Left lung (tissue), 10 donors: ENCODE results near the gene IGSF3. TPM values are rescaled to one million over a fixed set of nuclear protein-coding genes. Genes with fewer than 3 reads are reported as not detected.

Experiments used
- ATAC-seq: fragments of 200-7000 bp; cut with Tn5 transposase; one replicate; pipeline ENCODE4 v1.9.1; 2020; ENCODE audit warnings: moderate library complexity
- DNase-seq, 4 donors: peaks; one replicate each; pipeline ENCODE4 v3.0.0-alpha.2; 2013 to 2020
- H3K27ac ChIP-seq, 2 donors: fragments of 200-600 bp; sonication (generic) in 1 of 2; one replicate each; pipeline versions ENCODE4 v1.5.0 to v1.8.0; 2020 to 2021
- H3K27me3 ChIP-seq, 2 donors: fragments of 200-600 bp; sonication (generic) in 1 of 2; one replicate each; pipeline versions ENCODE4 v1.5.0 to v1.8.0; 2020 to 2021
- H3K36me3 ChIP-seq, 2 donors: fragments of 200-600 bp; sonication (generic) in 1 of 2; one replicate each; pipeline versions ENCODE4 v1.5.0 to v1.8.0; 2020 to 2021
- H3K4me1 ChIP-seq, 2 donors: fragments of 200-600 bp; one replicate each; pipeline ENCODE4 v1.8.0; 2021
- H3K4me3 ChIP-seq, 2 donors: fragments of 200-600 bp; sonication (generic) in 1 of 2; one replicate each; pipeline versions ENCODE4 v1.5.0 to v1.8.0; 2020 to 2021; ENCODE audit warnings: mild to moderate bottlenecking in 1 of 2
- H3K9me3 ChIP-seq, 2 donors: fragments of 200-600 bp; sonication (generic) in 1 of 2; one replicate each; pipeline versions ENCODE4 v1.5.0 to v1.8.0; 2020 to 2021
- CTCF ChIP-seq, 2 donors: fragments of 200-600 bp; sonication (generic) in 1 of 2; IDR thresholded peaks; one replicate each; pipeline versions ENCODE4 v1.5.0 to v1.8.0; 2021; ENCODE audit warnings: antibody characterized with exemption in 2 of 2
- intact Hi-C, 2 donors: fragments of 100-400 bp; cut with DNase I; formaldehyde crosslinking; loops; one replicate each; pipeline versions ENCODE4 v1.11.2 to v1.14.2; 2022
- polyA plus RNA-seq, 6 donors: library from polyadenylated mRNA; unstranded; fragments of 120-200 nt; gene quantifications; one replicate each; pipeline ENCODE4 v1.2.1, GENCODE V29; 2013; ENCODE audit not compliant: insufficient read length in 6 of 6
- total RNA-seq, 2 donors: library from RNA; stranded (reverse); fragmentation: NEBNext Ultra II Directional; extraction: Animal tissue kit (Norgen Biotek cat#: 25700); gene quantifications; one replicate each; pipeline ENCODE4 v1.2.1, GENCODE V29; 2021
- donor health status: DM: no; HTN: yes; CAD: no.
- donor health status: DM: no; HTN: no; CAD: no.

IGSF3 gene
- total and polyA plus RNA-seq, 8 donors: 12.6 to 52.4 (median 48.5) TPM

GRCh38 chr1:116690396-116690848 lies 22.9 kb upstream of the IGSF3 start:
- no peaks in the 10 kb centered on the region for H3K9me3 ChIP-seq
- no peak overlapping the region for H3K27ac ChIP-seq
- TF ChIP-seq CTCF (IDR thresholded peaks at IDR 0.05): no peak
- DNase-seq (no peak), ATAC-seq (no peak)
- H3K27me3 ChIP-seq: no peaks in the 10 kb centered on the region
- no peak overlapping the region for H3K4me3 ChIP-seq
- H3K4me1 ChIP-seq: no peaks in the 10 kb centered on the region
- intact Hi-C loops: no loop called here
- H3K36me3 ChIP-seq: no peaks in the 10 kb centered on the region

GRCh38 chr1:116686723-116687352 lies 19.3 kb upstream of the IGSF3 start:
- TF ChIP-seq CTCF (IDR thresholded peaks at IDR 0.05): no peak
- Histone ChIP-seq H3K4me1 (no peaks in the 10 kb centered on the region), H3K36me3 (no peaks in the 10 kb centered on the region), H3K27ac (no peak overlapping the region), H3K9me3 (no peaks in the 10 kb centered on the region), H3K27me3 (no peaks in the 10 kb centered on the region), H3K4me3 (no peak overlapping the region)
- intact Hi-C loops: no loop called here
- DNase-seq: no peak
- ATAC-seq: no peak

- intact Hi-C loops: no loop called here
- H3K4me1 ChIP-seq: no peaks in the 10 kb centered on the region
- no peaks in the 10 kb centered on the region for H3K9me3 ChIP-seq
- ATAC-seq: no peak
- H3K27me3 ChIP-seq: no peaks in the 10 kb centered on the region
- no peaks in the 10 kb centered on the region for H3K36me3 ChIP-seq
- no peak for DNase-seq
- H3K4me3 ChIP-seq: no peak overlapping the region
- no peak overlapping the region for H3K27ac ChIP-seq
- TF ChIP-seq CTCF (IDR thresholded peaks at IDR 0.05): no peak
Measured at GRCh38 chr1:116686175-116686574, 18.6 kb upstream of the IGSF3 start.

DNA sequence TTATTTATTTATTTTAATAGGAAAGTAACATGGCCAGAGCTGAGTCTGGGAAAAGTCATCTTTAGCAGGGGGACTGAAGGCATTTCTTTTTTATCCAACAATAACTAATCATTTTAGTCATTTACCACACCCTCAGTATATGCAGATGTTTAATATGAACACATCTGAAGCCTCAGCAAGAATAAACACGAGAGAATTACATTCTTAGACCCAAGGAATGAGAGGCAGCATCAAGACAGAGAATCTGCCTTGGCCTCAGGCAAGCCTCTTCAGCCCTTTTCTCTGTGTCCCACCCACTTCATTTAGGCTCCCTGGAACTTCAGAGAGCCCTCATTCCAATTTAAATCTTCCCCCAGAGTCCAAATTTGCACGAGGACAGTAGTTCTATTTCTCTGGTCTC lies 17.0 kb upstream of the IGSF3 start:
- Histone ChIP-seq H3K36me3 (no peaks in the 10 kb centered on the region), H3K4me1 (no peaks in the 10 kb centered on the region), H3K27me3 (no peaks in the 10 kb centered on the region), H3K27ac (no peak overlapping the region), H3K9me3 (no peaks in the 10 kb centered on the region), H3K4me3 (no peak overlapping the region)
- DNase-seq (no peak), ATAC-seq (no peak)
- TF ChIP-seq CTCF (IDR thresholded peaks at IDR 0.05): no peak
- intact Hi-C loops: no loop called here

- ATAC-seq (no peak), DNase-seq (no peak)
- H3K9me3 ChIP-seq: no peaks in the 10 kb centered on the region
- H3K4me3 ChIP-seq: no peak overlapping the region
- intact Hi-C loops: no loop called here
- no peak for TF ChIP-seq CTCF (IDR thresholded peaks at IDR 0.05)
- no peaks in the 10 kb centered on the region for H3K36me3 ChIP-seq
- H3K27me3 ChIP-seq: no peaks in the 10 kb centered on the region
- H3K4me1 ChIP-seq: no peaks in the 10 kb centered on the region
- no peak overlapping the region for H3K27ac ChIP-seq
Measured at GRCh38 chr1:116682641-116683221, 15.2 kb upstream of the IGSF3 start.
